Gastrocnemius medialis (tissue), 4 donors: ENCODE results near the gene CMTM5.

ENCODE experiments used
- POLR2A ChIP-seq, 2 donors: fragments of 450-650 bp; IDR thresholded peaks; one replicate each; pipeline ENCODE4 v1.6.1; 2017; ENCODE audit warnings: antibody characterized with exemption in 2 of 2, mild to moderate bottlenecking in 2 of 2, moderate library complexity in 2 of 2
- TF ChIP-seq, protein P1 (sequence below), 5 experiments: fragments of 450-650 bp in 3 of 5; fragments of 200-600 bp in 2 of 5; sonication (generic) in 2 of 5; IDR thresholded peaks in 4 of 5; conservative IDR thresholded peaks in 1 of 5; 1 replicate in 4 of 5; 2 replicates in 1 of 5; pipeline ENCODE4 v1.5.1; 2016 to 2019; ENCODE audit warnings: antibody characterized with exemption in 5 of 5, mild to moderate bottlenecking in 3 of 5, moderate library complexity in 3 of 5

DNA sequence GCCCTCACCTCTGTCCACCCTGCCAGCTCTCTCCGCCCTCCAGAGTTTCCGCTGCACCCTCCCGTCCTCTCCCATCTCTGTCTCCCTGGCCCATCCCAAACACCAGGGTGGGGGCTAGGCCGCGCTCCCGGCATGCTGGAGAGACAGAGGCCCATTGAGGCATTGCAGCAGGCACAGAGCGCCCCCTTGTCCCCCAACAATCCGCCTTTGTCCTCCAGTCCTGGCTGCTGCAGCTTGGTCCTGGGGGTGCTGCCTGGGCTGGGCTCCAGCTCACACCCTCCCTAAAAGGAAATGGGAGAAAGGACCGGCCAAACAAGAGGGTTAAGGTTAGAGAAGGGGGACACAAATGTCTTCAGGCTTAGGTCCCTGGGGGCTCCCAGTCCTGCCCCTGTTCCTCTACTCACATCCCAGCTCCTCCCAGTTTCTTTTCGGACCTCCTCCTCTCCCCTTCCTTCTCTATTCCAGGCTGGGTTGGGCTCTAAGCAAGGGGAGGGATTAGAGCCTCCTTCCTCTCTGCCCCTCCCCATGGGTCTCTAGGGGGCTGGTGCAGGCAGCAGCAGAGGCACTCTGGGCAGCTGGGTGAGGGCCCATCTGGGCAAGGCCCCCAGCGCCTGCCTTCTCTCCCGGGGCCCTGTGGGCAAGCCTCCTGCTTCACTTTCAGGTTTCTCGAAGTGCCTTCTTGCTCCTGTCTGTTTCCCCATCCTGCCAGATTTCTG lies at the start of gene CMTM5:
- TF ChIP-seq, protein P1, sequence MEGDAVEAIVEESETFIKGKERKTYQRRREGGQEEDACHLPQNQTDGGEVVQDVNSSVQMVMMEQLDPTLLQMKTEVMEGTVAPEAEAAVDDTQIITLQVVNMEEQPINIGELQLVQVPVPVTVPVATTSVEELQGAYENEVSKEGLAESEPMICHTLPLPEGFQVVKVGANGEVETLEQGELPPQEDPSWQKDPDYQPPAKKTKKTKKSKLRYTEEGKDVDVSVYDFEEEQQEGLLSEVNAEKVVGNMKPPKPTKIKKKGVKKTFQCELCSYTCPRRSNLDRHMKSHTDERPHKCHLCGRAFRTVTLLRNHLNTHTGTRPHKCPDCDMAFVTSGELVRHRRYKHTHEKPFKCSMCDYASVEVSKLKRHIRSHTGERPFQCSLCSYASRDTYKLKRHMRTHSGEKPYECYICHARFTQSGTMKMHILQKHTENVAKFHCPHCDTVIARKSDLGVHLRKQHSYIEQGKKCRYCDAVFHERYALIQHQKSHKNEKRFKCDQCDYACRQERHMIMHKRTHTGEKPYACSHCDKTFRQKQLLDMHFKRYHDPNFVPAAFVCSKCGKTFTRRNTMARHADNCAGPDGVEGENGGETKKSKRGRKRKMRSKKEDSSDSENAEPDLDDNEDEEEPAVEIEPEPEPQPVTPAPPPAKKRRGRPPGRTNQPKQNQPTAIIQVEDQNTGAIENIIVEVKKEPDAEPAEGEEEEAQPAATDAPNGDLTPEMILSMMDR (IDR thresholded peaks at IDR 0.05 in 4 of 5, conservative IDR thresholded peaks at IDR 0.05 in 1 of 5), result no peak
- no peak for TF ChIP-seq POLR2A (IDR thresholded peaks at IDR 0.05)
